GM18505 (cell line): ENCODE measurements around the gene NEMP2.

Experiments used
- ATAC-seq: cut with Tn5 transposase; IDR thresholded peaks from one replicate; pipeline ENCODE4 v1.9.1; 2021; ENCODE audit not compliant: unreplicated experiment
- POLR2A ChIP-seq: IDR thresholded peaks from 4 replicates; pipeline ENCODE4 v1.6.1; 2011; ENCODE audit warnings: borderline replicate concordance; ENCODE audit not compliant: insufficient read depth, insufficient read length; ENCODE audit errors: extremely low read depth

Gene NEMP2

DNA sequence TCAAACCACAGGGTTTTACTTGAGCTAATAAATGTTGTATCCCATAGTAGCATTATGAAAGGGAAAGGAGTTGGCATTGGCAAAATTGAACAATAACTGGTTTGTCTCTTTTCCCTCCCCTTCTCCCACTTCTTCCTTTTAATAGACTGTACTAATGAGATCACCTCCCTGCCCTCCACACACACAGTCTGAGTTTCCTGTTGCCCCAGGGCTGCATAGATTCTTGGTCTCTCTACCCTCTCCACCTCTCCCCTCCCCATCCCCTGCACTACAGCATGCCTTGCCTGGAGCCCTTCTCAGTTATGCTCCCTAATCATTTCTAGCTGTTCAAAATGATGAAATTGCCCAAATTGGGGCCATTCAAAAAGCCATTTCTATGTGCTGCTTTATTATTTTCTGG is 37.2 kb upstream of the NEMP2 start:
- TF ChIP-seq POLR2A = no peak
- no peak for ATAC-seq

DNA sequence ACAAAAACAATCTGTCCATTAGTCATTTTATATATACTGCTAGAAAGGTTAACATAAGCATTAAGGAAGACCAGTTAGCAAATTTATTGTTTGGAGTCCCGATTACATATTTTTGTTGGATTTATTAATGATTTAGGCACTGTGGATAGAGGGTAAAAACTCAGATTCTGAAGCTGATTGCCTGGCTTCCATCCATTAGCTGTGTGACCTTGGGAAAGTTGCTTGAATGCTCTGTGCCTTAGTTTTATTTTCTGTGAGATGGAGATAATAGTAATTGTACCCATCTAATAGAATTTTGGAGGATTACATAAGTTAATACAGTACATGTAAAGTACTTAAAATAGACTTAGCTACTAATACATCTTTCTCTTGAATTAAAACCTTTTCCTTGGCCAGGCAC is 36.3 kb upstream of the NEMP2 start:
- ATAC-seq = no peak
- no peak for TF ChIP-seq POLR2A

DNA sequence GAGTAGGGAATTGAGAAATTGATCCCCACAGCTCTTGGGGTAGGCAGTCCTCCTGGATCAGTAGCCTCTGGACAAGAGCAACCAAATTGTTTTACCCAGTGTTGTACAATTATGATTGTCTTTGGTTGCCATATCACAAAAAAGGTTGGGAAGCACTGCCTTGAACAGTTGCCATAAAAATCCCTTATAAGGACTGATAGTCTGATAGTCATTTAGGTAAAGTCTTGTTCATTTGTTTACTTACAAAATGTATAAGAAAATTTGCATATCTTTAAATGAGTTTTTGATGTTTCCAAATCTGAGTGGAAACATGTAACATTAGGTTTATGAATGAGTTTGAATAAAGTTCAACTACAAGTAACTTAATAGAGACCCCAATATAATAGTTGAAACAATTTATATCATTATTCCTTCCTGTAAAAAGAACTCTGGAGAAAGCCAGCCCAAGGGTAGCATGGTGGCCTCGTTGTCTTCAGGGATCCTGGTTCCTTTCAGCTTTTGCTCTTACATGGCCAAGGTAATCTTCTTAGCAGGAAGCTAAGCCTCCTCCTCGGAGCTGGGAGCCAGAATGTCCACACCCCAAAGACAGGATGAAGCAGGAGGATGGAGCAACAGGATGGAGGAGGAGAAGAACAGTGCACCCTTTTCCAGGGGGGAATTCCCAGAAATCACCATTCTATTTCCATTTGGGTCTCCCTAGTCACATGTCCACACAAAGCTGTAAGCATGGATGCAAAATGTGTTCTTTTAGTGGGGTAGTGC is 35.7 kb upstream of the NEMP2 start:
- no peak for TF ChIP-seq POLR2A
- ATAC-seq = no peak

DNA sequence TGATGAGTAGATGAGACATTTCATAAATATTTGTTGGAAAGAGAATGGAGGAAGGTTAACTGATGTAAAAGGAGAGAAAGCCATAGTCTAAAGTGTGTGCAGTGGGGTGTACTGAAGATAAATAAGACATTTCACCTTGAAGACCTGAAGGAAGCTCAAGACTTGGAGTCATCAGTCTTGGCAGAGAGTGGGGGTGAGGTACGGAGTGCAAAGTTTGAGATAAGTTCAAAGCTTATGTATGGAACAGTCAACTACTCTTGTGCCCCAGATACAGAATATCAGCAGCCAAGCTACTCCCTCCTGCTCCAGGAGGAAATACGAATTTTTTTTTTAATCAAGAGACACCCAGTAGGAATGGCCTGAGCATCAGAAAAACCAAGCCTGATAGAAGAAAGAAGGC is 30.3 kb upstream of the NEMP2 start:
- TF ChIP-seq POLR2A = no peak
- ATAC-seq = no peak

DNA sequence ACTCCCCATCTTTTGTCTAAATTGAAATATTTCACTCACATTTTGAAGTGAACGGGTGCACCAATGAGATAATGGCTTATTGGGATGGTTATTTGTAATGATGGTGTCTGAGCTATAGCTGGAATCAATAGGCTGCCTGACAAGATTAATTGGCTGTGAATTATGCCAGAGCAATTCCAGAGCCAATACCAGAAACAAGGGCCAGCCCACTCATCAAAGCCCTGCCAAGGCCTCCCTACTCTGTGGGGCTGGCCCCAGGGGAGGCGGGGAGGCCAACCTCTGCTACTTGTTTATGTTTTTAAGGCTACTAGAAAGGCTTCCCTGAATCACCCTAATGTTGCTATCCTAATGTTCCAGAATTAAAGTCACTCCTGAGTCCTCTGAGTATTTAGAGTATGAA is 29.1 kb upstream of the NEMP2 start:
- ATAC-seq = no peak
- TF ChIP-seq POLR2A = no peak

DNA sequence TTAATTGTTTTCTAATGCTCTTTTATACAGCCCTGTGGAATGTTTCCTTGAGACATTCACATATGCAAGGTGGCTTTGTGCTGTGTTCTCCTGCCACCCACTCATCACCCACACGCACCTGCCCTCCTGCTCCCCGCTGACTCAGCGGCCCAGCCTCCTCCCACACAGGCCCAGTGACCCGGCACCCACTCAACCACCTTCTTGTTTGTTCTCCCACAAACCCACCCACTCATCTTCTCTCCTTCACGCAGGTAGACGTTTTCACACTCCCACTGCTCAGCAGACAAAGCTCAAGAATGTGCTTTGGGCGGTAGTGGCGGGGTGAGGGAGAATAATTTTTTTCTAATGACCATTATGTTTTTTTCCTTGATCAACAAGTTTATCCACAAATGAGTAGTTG is 28.6 kb upstream of the NEMP2 start:
- no peak for TF ChIP-seq POLR2A
- ATAC-seq = no peak

DNA sequence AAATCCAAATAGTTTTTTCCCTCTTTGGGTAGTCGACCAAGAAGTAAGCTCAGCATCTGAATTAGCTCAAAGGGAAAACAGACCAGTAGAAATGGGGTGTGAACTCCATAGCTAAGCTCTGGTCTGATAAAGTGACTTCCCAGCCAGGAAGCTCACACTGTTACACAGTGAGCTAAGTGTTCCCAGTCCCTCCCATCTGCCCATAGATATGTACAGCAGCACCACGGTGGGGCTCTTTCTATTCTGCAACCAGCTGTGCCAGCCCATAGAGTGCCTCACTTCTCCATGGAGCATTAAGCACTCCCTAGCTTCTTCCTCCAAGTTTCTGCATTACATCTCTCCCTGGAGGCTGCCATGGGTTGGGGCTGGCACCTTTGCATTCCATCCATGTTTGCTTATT is 27.6 kb upstream of the NEMP2 start:
- TF ChIP-seq POLR2A = no peak
- no peak for ATAC-seq

DNA sequence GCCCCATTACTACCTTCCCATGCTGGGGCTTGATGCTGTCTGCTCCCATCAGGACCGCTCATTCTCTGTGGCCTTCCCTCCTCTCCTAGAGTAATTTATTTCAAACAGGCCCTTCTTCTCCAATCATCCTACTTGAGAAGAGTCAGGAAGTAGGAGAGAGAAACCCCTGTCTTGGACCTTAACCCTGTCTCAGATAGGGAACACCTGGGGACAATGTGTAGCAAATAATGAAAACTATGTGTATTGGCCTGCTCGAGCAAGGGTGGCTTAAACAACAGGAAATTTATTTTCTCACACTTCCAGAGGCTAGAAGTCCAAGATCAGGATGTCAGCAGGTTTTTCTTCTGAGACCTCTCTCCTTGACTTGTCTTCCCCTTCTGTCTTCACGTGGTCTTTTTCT is 26.6 kb upstream of the NEMP2 start:
- ATAC-seq = no peak
- TF ChIP-seq POLR2A = no peak

DNA sequence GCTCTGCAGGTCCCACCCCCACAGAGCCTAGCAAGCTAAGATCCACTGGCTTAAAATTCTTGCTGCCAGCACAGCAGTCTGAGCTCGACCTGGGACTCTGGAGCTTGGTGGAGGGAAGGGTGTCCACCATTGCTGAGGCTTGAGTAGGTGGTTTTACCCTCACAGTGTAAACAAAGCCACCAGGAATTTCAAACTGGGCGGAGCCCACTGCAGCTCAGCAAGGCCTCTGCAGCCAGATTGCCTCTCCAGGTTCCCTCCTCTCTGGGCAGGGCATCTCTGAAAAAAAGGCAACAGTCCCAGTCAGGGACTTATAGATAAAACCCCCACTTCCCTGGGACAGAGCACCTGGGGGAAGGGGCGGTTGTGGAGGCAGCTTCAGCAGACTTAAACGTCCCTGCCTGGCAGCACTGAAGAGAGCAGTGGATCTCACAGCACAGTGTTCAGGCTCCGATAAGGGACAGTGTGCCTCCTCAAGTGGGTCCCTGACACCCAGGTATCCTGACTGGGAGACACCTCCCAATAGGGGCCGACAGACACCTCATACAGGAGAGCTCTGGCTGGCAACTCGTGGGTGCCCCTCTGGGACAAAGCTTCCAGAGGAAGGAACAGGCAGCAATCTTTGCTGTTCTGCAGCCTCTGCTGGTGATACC is 20.0 kb upstream of the NEMP2 start:
- TF ChIP-seq POLR2A = no peak
- no peak for ATAC-seq

DNA sequence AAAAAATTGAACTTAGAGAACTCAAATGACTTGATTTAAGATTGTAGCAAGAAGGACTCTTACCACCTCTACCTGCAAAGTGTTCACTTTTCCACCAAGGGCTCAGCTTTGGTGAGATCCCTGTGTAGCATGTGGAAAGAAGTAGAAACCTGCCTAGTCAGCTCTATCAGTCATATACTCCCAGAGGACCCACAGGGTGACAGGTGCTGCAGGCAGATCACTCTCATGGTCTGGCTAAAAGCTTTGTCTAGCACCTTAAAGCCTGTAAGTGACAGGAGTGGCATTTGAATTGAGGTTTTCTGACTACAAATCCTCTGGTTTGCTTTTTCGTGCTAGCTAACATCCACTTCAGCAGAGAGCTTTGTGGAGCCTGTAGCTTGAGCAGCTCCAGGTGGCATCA is 18.7 kb upstream of the NEMP2 start:
- no peak for TF ChIP-seq POLR2A
- no peak for ATAC-seq

DNA sequence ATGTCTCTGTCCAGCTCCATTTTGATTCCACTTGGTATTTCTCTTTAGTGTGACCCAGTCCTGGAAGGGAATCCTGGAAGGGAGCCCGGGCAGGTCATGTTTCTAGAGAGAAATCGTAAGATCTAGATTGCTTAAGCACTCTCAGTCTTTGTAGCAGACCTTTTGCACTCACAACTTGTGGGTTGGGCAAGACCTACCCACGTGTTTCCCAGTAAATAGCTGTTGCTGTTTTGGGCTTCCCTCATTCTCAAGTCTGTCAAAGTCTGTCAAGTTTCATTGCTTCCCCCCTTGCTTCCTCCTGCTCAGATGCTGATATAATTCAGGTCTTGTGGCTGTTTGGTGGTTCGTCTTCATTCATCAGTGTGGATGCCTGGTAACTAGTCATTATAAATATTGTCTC is 17.4 kb upstream of the NEMP2 start:
- no peak for ATAC-seq

DNA sequence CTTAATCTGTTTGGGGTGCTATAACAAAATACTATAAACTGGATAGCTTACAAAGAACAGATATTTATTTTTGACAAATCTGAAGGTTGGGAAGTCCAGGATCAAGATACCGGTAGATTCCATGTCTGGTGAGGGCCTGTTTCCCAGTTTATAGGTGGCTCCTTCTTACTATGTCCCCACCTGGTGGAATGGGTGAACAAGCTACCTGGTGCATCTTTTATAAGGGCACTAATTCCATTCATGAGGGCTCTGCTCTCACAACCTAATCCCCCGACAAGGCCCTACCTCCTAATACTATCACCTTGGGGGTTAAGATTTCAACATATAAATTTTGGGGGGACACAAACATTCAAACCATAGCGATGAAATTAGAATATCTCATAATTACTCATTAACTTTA is 15.6 kb upstream of the NEMP2 start:
- ATAC-seq = no peak
- no peak for TF ChIP-seq POLR2A

More for the DNA sequence above, 17.4 kb upstream of the NEMP2 start:
- no peak for TF ChIP-seq POLR2A

DNA sequence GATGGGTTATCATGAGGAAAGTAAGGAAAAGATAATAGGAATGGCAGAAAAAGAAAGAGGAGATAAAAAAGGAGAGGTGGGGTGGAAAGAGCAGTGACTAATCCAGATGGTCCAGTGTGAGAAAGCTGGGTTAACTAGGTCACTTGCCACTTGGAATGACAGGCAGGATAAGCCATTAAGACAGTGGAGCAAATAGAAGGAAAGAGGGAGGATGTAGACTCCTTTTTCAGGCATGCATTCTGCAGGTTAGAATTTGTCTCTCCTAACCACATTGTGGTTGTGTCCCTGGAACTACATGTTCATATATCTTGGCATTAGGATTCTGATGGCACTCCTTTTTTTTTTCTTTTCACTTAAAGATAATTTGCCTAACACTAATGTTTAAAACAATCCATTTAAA is 13.4 kb upstream of the NEMP2 start:
- no peak for ATAC-seq
- no peak for TF ChIP-seq POLR2A

DNA sequence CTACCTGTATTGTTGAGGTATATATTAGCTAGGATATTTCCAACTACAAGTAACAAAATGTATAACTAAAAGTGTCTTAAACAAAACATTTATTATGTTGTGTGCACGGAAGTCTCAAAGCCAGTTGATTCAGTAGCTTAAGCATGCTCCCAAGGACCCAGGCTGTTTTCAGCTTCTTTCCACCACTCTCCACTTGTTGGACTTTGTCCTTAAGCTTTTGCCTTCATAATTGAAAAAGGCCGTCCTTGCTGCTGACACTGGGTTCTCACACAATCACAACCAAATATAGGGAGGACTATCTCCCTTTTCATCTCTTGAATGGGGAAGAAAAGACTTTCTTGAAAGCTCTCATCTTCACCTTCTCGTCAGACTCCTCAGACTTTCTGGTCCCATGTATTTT is 12.2 kb upstream of the NEMP2 start:
- TF ChIP-seq POLR2A = no peak
- no peak for ATAC-seq
